GM21381 (cell line): ENCODE measurements around the gene PNPT1.

Experiments used
- ATAC-seq: cut with Tn5 transposase; IDR thresholded peaks from one replicate; pipeline ENCODE4 v1.9.1; 2021; ENCODE audit warnings: mild to moderate bottlenecking, moderate library complexity; ENCODE audit not compliant: unreplicated experiment

The PNPT1 gene

DNA sequence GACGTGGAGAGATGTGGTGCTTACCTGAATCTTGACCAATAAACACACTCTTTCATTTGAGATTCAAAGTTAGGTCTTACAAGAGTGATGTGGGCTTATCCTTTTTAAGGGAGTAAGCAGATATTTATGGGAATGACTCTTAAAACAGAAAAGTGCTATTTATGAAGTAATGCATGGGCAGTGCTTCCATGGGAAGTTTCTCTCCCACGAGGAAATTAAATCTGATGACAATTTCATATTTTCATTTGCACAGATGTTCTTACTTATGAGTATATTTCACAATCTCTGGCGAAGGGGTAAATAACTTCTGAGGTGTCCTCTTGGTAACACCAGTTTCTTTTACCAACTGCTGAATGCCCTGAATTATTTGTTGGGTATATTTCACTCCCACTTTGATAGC lies 21.0 kb downstream of the PNPT1 start:
- ATAC-seq = no peak

DNA sequence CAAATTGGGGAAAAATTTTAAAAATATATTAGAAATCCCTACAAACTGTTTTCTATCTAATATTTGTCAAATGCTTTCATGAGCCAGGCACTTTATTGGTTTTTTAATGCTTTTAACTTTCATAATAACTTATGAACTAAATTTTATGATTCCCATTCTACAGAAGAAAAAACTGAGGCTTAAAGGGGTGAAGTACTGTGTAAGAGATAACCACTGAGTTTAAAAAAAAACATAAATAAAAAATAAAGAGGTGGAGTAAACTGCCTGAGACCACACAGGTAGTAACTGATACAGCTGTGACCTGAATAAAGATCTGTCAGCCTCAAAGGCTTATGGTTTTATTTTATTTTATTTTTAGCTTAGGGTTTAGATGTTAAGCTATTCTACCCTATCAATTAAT lies 24.7 kb downstream of the PNPT1 start:
- no peak for ATAC-seq

GRCh38 chr2:55653255-55653654 lies 40.4 kb downstream of the PNPT1 start:
- no peak for ATAC-seq

- no peak for ATAC-seq
These were observed 44.4 kb downstream of the PNPT1 start for GRCh38 chr2:55649211-55649610.

DNA sequence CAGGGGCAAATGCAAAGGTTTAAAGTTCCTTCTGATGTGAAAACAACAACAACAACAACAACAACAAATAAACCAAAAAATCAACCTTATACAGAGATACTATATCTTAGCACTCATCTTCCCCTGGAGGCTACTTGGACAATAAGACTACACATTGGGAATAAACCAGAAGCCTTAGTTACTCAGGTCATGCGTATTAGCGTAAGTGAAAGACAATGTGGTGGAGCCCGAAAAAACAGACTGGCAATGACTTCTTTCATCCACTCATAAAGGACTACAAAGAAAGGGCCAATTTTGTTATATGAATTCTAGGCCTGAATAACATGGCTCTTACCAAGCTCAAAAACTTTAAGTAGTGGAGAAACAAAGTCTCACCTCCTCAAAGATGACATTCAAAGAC lies 56.8 kb downstream of the PNPT1 start:
- ATAC-seq = no peak

DNA sequence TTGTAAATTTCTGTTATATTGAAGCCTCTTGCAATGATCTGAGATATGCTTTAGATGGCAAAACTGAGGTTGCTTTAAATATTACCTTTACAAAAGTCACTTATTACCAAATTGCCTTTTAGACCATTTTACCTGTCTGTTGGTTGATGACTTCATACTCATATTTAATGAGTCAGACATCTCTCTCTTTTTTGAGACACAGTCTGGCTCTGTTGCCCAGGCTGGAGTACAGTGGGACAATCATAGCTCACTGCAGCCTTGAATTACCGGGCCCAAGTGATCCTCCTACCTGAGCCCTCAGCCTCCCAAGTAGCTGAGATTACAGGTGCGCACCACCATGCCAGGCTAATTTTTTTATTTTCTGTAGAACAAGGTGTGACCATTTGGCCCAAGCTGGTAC lies 64.7 kb downstream of the PNPT1 start:
- ATAC-seq = no peak

GRCh38 chr2:55627915-55628314 lies 65.7 kb downstream of the PNPT1 start:
- no peak for ATAC-seq

GRCh38 chr2:55621802-55622201 lies 71.8 kb downstream of the PNPT1 start:
- no peak for ATAC-seq

GRCh38 chr2:55620123-55620779 lies 73.4 kb downstream of the PNPT1 start:
- ATAC-seq = no peak

- no peak for ATAC-seq
These were observed 75.2 kb downstream of the PNPT1 start for GRCh38 chr2:55618275-55619055.

DNA sequence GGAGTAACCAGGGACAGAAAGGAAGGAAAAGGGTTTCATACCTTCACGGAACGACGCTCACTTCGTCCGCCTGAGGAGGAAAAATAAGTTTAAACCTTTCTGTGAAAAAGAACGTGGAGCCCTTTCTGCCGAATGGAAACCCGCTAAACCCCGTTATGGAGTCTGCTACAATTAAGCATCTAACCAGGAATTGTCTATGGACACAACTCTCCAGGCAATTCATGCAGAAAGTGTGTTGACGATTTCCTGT lies 75.7 kb downstream of the PNPT1 start:
- no peak for ATAC-seq

DNA sequence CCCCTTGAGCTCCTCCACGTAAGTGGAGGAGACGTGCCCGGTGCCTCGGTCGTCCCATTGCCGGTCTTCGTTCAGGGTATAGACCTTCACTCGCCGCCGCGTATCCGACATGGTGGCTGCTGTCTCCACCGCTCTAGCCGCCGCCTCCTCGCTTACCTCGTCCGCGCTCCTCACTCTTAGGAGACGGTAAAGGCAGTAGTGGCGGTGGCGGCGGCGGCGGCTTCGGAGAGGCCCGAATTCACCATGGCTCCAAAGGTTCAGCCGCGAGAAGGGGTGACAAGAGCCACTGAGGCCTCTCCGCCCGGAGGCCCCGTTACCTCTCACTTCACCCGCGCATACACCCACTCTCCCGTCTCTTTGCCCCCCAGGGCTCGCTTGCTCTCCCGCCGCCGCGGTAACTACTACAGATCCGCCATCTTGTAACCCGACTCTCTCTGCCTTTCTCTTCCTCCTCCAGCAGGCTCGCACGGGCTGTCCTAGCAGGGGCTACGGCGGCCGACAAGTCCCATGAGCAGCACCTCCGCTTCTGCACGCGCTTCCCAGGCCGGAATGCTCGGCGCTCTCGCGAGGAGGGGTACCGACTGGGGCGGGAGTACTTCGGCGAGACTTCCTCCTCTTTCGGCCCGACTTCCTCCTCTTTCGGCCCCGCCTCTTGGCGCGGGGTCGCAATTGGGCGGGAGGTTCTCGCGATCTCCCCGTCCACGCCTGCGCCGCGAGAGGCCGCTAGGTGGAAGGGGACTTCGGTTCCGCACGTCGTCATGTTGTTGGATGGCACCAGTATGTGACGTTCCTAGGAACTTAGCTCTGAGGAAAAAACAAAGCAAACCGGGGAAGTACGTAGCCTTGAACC lies 76.2 kb downstream of the PNPT1 start, which contains the start of gene PPP4R3B:
TSS of gene PPP4R3B (minus strand) at position 448 of the 850 bp plus-strand sequence. CDS start at position 111, 337 bp downstream.
- peak; percentile 86 for ATAC-seq

- peak; percentile 14 for ATAC-seq
These were observed 77.0 kb downstream of the PNPT1 start for GRCh38 chr2:55616551-55617174.

DNA sequence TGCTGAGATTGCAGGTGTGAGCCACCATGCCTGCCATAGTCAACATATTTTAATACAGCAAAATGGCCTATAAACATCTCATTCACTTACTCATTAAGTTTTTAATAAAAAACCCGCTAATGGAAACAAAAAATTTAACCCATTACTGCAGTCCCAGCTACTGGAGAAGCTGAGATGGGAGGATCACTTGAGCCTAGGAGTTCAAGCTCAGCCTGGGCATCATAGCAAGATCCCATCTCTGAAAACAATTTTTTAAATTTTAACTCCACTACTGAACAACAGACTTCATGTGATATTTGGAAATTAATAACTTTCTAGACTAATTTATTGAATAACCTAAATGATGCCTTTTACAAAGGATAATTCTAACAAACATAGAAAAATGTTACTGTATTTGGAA lies 81.6 kb downstream of the PNPT1 start:
- ATAC-seq = no peak

GRCh38 chr2:55610954-55611743 lies 82.5 kb downstream of the PNPT1 start:
- no peak for ATAC-seq

DNA sequence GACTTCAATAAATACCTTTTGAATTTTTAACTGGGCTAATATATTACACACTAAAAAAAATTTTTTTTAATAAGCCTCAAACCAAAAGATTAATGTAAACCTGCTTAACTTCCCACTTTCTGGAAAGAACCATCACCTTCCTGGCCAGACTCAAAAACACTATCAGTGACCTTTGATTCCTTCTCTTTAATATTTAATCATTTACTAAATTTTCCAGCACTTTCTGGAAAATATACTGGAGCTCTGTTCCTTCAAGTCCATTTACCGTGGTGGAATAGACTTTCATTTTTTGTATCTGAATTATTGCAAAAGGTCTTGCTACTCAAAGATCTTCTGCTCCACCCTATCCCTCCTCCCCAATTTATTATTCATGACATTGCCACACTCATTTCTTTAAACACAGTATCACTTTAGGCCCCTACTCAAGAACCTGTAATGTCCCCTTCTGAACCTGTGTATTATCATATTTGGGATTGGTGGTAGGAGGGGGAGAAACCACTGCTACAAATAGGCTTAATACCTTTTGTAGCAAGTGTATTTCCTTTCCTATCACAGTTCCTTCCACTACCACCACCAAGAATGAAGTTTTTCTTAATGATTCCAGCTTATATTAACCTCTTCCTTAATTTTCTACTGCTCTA lies 83.6 kb downstream of the PNPT1 start:
- no peak for ATAC-seq

DNA sequence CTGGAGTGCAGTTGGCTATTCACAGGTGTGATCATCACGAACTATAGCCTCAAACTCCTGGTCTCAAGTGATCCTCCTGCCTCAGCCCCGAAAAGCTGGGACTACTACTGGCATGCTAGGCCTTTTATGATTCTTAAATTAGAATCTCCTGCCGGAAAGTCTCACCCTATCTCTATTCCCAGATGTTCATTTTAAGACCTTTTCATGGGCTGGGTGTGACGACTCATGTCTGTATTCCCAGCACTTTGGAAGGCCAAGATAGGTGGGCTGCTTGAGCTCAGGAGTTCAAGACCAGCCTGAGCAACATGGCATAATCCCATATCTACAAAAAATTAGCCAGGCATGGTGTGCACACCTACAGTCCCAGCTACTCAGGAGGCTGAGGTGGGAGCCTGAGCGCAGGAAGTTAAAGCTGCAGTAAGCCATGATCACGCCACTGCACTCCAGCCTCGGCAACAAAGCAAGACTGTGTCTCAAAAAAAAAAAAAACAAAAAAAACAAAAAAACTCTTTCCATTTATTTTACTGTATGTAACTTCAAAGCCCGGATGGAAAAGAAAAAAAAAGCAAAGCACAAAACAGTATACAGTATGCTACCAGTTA lies 84.3 kb downstream of the PNPT1 start:
- ATAC-seq = no peak

- no peak for ATAC-seq
These were observed 85.9 kb downstream of the PNPT1 start for GRCh38 chr2:55607717-55608116.

DNA sequence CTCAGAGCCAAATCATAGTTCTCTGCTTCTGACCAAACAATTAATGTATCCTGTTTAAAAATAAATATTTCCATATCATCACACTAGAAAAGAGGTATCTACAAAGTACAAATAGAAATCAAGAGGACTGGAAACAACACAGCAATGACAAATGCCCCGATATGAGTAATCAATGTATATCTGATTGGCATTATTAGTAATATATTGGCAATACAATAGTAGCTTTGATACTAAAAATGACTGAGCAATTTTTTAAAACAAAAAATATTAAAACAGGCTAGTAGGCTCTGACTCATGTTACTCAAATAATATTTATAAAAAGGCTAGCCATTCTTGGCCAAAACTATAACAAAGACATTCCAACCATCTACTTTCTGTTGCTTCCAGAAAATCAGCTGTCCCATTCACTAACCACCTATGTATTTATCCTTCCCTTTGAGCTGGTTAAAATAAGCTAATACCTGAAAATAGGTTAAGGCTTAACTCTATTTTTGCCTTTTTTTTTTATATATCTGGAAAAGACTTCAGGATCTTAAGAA lies 89.5 kb downstream of the PNPT1 start:
- ATAC-seq = no peak
